Measurements from ENCODE around the gene PRR36. TPM values are rescaled to one million over a fixed set of nuclear protein-coding genes. Genes with fewer than 3 reads are reported as not detected.

The PRR36 gene
- total RNA-seq, 4 donors from 2014 or later, result not detected

DNA sequence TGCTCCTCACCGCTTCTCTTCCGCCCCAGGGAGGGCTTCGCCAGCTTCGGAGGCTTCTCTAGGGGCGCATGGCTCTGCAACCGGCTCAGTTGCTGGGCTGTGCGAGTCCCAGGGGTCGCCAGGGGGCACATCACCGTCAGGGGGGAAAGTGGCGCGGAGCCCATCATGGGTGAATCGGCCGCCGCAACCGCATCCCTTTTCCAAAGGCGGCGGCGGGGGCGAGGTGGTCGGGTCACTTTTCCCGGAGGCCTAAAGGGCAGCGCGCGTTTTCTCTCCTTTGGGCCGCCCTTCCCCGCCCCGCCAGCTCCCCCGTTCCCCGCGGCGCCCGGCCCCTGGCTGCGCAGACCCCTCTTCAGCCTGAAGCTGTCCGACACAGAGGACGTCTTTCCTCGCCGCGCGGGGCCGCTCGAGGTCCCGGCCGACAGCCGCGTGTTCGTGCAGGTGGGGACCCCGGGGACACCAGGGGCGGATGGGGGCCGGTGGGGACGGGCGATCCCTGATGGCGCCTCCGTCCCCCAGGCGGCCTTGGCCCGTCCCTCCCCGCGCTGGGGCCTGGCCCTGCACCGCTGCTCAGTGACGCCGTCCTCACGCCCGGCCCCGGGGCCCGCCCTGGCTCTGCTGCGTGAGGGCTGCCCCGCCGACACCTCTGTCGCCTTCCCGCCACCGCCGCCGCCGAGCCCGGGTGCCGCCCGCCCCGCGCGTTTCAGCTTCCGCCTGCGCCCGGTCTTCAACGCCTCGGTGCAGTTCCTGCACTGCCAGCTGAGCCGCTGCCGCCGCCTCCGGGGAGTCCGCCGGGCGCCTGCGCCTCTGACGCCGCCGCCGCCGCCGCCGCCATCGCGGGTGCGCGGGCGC is 42.1 kb upstream of the PRR36 start:
- TF ChIP-seq, protein P1, sequence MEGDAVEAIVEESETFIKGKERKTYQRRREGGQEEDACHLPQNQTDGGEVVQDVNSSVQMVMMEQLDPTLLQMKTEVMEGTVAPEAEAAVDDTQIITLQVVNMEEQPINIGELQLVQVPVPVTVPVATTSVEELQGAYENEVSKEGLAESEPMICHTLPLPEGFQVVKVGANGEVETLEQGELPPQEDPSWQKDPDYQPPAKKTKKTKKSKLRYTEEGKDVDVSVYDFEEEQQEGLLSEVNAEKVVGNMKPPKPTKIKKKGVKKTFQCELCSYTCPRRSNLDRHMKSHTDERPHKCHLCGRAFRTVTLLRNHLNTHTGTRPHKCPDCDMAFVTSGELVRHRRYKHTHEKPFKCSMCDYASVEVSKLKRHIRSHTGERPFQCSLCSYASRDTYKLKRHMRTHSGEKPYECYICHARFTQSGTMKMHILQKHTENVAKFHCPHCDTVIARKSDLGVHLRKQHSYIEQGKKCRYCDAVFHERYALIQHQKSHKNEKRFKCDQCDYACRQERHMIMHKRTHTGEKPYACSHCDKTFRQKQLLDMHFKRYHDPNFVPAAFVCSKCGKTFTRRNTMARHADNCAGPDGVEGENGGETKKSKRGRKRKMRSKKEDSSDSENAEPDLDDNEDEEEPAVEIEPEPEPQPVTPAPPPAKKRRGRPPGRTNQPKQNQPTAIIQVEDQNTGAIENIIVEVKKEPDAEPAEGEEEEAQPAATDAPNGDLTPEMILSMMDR (IDR thresholded peaks at IDR 0.05), result no peak
- no peak for DNase-seq (ENCODE audit: low spot score)

GRCh38 chr19:7915250-7916102 is 41.3 kb upstream of the PRR36 start:
- TF ChIP-seq, protein P1 (IDR thresholded peaks at IDR 0.05), result no peak
- no peak for ATAC-seq (ENCODE audit: low FRiP score)
- DNase-seq (ENCODE audit: low spot score), result no peak

More for the DNA sequence above, 42.1 kb upstream of the PRR36 start:
- ATAC-seq (ENCODE audit: low FRiP score), result no peak

GRCh38 chr19:7914598-7915045 is 40.4 kb upstream of the PRR36 start, which contains the start of gene TGFBR3L:
Gene TGFBR3L (plus strand): TSS chr19:7914830.
- no peak for ATAC-seq (ENCODE audit: low FRiP score)
- TF ChIP-seq, protein P1 (IDR thresholded peaks at IDR 0.05), result no peak
- no peak for DNase-seq (ENCODE audit: low spot score)

DNA sequence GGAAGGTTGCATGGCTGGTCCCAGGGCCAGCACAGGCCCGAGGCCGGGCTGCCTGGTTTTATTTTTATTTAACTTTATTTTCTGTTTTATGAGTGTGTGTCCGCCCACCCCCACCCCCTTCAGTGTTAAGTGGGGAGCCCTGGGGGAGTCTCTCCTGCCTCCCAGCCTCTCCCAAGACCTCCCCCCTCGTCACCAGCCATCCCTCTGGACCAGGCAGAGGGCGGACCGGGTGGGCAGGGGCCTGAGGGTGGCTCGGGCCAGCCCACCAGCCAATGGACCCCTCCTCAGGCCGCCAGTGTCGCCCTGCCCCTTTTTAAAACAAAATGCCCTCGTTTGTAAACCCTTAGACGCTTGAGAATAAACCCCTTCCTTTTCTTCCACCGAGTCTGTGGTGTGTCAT is 39.9 kb upstream of the PRR36 start:
- ATAC-seq (ENCODE audit: low FRiP score), result no peak
- TF ChIP-seq, protein P1 (IDR thresholded peaks at IDR 0.05), result no peak
- no peak for DNase-seq (ENCODE audit: low spot score)

GRCh38 chr19:7913652-7914051 is 39.5 kb upstream of the PRR36 start:
- no peak for ATAC-seq (ENCODE audit: low FRiP score)

GRCh38 chr19:7912697-7913564 is 38.7 kb upstream of the PRR36 start:
- TF ChIP-seq, protein P1 (IDR thresholded peaks at IDR 0.05), result no peak
- ATAC-seq (ENCODE audit: low FRiP score) (no peak), DNase-seq (ENCODE audit: low spot score) (no peak)

More at GRCh38 chr19:7913652-7914051, 39.5 kb upstream of the PRR36 start:
- no peak for DNase-seq (ENCODE audit: low spot score)
- TF ChIP-seq, protein P1 (IDR thresholded peaks at IDR 0.05), result no peak

All from omental fat pad (tissue), 4 donors.